HG03558 (cell line): ENCODE data around the gene EIF4E1B.
"Not testable (repeated sequence)": the region's sequence is repeated elsewhere in the genome, so short reads cannot be mapped to it uniquely, and the experiment has no call there.

Experiments used
- ATAC-seq: cut with Tn5 transposase; IDR thresholded peaks from one replicate; pipeline ENCODE4 v1.9.1; 2021; ENCODE audit warnings: moderate number of reproducible peaks; ENCODE audit not compliant: unreplicated experiment; ENCODE audit errors: extremely low read depth

Gene EIF4E1B, protein sequence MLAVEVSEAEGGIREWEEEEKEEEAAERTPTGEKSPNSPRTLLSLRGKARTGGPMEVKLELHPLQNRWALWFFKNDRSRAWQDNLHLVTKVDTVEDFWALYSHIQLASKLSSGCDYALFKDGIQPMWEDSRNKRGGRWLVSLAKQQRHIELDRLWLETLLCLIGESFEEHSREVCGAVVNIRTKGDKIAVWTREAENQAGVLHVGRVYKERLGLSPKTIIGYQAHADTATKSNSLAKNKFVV

DNA sequence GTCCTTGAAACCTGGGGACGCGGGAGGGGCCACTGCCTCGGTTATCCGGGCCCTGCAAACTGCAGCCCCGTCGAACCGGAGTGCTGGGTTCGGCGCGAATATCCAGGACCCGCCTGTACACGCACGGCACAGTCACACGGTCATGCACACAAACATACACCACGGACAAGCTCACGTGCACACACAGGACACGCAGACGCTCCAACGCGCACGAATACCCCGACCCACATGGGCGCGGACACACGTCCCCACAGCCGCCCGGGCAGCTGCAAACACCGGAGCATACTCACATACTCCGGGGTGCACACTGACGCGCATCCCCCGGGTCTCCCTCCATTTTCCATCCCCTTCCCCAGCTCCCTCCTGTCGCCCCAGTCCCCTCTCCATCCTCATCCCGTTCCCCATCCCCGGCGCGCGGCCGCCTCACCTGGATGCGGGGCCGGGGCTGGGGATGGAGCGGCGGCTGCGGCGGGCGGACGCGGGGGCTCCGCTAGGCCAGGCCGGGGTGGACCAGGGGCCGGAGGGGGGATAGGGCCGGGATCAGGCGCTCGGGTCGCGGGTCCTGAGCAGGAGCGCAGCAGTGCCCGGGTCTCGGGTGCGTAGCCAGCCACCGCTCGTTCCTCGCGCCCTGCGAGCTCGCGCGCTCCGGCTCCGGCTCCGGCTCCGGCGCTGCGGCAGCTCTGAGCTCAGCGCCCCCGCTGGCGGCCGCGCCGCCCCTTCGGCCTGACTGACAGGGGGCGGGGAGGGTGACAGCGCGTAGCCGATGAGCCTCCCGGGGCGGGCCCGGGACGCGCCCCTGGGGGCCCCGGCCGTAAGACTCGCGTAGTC lies at the start of gene EIF4E1B, which contains the start of gene SNCB:
EIF4E1B (plus strand) TSS at position 823 of the 828 bp plus-strand sequence. CDS start 12,113 bp downstream, outside the sequence.
SNCB (minus strand) TSS at position 682 of the 828 bp plus-strand sequence. CDS start 880 bp downstream, outside the sequence.
- no peak for ATAC-seq

DNA sequence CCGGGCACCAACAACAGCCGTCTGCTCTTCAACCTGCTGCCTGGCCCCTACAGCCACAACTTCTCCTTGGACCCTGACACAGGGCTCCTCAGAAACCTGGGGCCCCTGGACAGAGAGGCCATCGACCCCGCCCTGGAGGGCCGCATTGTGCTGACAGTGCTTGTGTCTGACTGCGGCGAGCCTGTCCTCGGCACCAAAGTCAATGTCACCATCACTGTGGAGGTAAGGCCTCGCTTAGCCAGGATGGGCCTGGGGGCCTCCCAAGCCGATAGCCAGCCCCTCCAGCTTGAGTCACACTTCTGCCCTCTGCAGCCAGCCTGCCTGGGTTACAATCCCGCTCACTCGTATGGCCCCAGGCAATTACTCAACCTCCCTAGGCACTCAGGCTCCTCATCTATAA lies 49.1 kb upstream of the EIF4E1B start:
- no peak for ATAC-seq

DNA sequence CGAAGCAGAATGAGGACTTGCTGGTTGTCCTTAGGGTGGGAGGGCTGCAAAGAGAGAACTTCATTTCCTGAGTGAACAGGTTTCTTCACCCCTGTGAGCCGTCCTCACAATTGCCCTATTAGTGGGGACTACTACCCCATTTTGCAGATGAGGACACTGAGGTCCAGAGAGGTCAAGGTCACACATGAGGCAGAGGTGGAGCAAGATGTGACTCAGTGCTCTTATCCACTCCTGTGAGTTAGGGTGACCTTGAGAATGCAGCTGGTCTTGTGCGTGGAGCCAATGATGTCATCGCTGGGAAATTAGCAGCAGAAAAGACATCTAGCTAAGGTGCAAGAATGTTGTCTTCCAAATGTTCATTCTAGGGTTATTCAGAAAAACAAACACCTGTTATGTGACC lies 47.4 kb upstream of the EIF4E1B start:
- no peak for ATAC-seq

DNA sequence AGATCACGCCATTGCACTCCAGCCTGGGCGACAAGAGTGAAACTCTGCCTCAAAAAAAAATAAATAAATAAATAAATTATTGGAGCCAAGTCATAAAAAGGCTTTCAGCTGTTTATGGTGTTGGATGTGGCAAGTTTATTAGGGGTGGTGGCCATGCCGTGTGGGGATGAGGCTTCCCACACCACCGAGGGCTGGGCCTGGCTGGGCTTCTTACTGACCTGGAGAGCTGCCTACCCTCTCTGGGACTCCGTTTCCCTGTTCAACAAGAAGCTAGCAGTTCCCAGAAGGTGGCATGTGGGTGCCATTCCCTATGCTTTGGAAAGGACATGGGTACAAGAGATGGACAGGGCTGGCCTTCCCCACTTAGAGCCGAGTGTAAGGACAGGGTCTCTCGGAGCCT lies 43.1 kb upstream of the EIF4E1B start:
- ATAC-seq = no peak

DNA sequence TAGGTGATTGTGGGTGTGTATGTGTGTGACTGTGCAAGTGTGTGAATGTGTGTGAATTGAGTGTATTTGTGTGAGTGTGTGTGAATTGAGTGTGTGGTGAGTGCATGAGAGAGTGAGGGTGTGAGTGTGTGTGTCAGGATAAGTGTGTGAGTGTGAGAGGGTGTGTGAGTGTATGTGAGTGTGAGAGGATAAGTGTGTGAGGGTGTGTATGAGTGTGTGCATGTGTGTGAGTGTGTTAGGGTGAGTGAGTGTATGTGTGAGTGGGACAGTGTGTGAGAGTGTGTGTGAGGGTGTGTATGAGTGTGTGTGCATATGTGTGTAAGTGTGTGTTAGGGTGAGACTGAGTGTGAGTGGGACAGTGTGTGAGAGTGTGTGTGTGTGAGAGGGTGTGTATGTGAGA lies 42.2 kb upstream of the EIF4E1B start:
- no peak for ATAC-seq

DNA sequence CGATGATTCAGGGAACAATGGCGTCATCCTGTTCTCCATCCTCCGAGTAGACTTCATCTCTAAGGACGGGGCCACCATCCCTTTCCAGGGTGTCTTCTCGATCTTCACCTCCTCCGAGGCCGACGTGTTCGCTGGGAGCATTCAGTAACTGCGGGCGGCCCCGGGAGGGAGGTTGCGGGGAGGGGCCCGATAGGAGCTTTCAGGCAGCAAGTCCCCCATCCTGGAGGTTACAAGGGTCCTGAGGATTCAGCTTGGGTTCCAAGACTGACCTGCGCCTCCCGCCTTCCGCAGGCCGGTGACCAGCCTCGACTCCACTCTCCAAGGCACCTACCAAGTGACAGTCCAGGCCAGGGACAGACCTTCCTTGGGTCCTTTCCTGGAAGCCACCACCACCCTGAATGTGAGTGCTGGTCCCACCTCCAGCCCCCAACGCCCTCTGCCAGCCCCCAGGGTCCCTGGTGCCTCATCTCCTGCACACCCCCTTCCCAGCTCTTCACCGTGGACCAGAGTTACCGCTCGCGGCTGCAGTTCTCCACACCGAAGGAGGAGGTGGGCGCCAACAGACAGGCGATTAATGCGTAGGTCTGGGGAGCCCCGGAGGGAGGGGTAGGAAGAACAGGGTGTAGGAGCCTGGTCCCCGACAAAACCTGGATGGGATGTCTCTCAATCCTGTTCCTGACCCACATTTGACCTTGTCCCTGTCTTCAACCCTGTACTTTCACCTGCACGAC lies 41.3 kb upstream of the EIF4E1B start:
- no peak for ATAC-seq

DNA sequence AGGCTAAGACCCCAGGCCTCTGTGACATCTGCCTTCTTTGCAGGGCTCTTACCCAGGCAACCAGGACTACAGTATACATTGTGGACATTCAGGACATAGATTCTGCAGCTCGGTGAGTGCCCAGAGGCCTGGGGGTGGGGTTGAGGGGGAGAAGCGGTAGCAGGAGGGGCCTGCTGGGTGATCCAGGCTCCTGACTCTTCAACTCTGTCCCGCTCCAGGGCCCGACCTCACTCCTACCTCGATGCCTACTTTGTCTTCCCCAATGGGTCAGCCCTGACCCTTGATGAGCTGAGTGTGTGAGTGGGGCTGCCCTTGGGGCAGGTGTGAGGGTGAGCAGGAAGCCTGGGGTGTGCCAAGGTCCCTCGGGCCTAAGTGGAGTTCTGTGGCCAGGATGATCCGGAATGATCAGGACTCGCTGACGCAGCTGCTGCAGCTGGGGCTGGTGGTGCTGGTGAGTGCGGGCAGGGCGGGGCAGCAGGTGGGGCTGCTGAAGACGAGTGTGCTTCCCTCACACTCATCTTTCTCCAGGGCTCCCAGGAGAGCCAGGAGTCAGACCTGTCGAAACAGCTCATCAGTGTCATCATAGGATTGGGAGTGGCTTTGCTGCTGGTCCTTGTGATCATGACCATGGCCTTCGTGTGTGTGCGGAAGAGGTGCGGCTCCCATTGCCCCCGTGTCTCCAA lies 40.3 kb upstream of the EIF4E1B start:
- ATAC-seq = no peak

DNA sequence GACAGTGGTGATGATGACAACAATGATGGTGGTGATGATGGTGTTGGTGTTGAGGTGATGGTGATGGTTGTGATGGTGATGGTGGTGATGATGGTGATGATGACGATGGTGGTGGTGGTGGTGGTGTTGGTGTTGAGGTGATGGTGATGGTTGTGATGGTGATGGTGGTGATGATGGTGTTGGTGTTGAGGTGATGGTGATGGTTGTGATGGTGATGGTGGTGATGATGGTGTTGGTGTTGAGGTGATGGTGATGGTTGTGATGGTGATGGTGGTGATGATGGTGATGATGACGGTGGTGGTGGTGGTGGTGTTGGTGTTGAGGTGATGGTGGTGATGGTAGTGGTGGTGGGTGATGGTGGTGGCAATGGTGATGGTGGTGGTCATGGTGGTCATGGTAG lies 38.8 kb upstream of the EIF4E1B start:
- ATAC-seq = not testable (repeated sequence)

DNA sequence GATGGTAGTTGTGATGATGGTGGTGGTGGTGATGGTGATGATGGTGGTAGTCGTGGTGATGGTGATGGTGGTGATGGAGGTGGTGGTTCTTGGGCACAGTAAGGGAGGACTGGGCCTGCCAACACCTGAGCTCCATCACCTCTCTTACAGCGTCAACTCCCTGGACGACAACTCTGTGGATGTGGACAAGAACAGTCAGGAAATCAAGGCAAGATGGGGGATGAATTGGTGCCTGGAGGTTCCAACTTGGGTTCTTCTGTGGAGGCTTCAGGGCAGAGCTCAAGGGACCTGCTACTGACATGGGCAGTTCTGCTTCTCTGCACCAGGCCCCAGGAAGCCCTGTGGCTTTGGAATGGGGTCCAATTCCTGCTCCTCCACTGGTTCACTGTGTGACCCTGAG lies 37.9 kb upstream of the EIF4E1B start:
- no peak for ATAC-seq

DNA sequence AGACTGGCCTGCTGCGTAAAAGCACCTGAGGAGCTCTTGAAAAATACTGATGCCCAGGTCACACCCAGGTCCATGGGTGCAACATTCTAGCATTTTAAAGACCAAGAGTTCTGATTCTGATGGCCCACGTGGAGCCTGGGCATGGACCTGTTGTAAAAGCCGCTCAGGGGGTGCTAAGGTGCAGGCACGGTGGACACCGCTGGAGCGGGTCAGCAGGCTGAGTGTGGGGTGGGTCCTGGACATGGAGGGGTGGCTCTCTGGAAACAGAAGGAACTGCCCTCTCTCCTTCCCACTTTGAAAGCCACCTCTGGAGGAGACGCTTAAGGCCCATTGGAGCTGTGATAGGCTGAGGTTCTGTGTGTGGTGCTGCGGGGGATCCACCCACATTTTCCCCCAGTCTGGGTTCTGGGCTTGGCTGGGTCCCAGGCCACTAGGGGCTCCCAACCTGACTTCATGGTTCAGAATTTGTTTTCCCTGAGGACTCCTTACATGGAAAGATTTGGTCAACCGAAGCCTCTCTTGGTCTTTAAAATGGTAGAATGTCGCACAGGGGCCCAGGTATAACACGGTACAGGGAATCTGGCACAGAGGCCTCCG lies 37.1 kb upstream of the EIF4E1B start:
- no peak for ATAC-seq

DNA sequence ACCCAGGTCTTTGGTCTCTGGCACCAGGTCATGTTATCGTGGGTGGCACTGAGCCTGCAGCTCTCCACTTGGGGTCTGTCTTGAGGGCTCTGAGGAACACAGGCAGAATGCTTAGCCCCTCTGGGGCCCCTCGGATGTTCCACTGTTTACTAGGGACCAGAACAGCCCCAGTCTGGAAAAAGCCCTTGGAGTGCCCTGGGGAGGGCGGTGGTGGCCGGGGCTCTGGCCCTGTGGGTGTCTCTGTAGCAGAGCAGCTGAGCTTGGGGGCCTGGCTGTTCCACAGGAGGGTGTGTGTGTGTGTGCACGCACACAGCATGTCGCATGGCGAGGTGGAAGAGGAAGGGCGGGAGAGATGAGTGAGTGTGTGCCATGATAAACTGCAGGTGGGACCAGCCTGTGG lies 35.9 kb upstream of the EIF4E1B start:
- no peak for ATAC-seq

DNA sequence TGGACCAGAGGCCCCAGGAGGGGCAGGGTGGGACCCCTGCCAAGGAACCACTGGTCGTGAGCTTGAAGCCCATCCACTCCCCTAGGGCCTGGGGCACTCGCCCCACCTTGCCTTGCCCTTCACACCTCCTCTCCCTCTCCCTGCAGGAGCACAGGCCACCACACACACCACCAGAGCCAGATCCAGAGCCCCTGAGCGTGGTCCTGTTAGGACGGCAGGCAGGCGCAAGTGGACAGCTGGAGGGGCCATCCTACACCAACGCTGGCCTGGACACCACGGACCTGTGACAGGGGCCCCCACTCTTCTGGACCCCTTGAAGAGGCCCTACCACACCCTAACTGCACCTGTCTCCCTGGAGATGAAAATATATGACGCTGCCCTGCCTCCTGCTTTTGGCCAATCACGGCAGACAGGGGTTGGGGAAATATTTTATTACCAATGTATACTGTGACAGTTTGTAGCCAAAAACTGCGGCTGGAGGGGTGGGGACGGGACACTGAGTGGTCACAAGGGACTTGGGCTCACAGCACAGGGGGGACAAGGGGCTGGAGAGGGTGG lies 35.0 kb upstream of the EIF4E1B start:
- no peak for ATAC-seq

DNA sequence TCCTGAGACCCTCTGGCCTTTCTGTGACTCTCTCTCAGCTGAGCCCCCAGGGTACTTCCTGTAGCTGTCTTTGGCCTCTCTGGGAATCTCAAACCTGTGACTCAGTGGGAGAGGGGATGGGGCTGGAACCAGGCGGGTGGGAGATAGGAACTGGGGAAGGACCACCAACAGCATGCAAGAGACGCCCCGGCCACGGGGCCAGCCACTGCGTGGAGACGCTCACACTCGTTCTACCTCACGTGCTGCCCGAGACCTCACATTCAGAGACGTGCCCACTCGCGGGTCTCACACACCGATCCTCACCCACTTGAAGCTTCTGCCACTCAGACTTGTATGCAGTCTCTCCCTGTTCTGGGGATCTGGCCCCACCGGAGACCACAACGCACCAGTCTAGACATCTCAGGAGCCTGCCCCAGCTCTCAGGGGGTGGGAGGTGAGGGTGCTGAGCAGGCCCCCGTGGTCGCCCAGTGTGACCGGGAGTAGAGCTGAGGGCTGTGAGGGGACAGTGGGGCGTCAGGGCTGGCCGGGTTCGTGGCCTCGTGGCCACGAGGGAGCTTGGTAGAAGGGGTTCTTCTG lies 34.3 kb upstream of the EIF4E1B start:
- no peak for ATAC-seq

DNA sequence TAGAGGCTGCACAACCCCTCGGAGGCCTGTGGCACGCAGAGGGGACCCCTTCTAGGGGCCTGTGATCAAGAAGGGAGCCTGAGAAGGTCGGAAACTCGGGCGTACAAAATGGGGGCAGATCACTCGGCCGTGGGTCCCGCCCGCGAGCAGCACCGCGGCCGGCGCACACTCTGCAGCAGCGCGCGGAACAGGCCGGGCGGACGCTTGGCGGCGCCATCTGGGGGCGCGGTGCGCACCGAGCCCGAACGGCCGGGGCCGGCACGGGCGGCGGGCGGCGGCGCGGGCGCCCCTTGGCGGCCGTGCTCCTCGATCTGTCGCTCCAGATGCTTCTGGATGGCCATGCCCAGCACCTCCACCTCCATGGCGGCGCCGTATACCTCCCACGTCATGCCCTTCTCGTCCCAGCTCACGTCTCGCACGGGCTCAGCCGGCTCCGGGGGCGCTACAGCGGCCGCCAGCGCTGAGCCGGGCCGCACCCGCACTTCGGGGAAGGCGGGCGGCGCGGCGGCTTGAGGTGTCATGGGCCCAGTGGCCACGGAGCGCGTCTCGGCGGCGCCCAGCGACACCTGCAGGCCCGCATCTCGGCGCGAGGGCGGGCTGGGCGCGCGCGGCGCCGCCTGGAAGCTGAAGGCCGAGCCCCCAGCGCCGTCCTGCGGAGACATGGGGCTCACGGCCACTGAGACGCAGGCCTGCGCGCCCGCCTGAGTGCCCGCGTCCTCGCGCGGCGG lies 33.6 kb upstream of the EIF4E1B start:
- ATAC-seq = no peak

DNA sequence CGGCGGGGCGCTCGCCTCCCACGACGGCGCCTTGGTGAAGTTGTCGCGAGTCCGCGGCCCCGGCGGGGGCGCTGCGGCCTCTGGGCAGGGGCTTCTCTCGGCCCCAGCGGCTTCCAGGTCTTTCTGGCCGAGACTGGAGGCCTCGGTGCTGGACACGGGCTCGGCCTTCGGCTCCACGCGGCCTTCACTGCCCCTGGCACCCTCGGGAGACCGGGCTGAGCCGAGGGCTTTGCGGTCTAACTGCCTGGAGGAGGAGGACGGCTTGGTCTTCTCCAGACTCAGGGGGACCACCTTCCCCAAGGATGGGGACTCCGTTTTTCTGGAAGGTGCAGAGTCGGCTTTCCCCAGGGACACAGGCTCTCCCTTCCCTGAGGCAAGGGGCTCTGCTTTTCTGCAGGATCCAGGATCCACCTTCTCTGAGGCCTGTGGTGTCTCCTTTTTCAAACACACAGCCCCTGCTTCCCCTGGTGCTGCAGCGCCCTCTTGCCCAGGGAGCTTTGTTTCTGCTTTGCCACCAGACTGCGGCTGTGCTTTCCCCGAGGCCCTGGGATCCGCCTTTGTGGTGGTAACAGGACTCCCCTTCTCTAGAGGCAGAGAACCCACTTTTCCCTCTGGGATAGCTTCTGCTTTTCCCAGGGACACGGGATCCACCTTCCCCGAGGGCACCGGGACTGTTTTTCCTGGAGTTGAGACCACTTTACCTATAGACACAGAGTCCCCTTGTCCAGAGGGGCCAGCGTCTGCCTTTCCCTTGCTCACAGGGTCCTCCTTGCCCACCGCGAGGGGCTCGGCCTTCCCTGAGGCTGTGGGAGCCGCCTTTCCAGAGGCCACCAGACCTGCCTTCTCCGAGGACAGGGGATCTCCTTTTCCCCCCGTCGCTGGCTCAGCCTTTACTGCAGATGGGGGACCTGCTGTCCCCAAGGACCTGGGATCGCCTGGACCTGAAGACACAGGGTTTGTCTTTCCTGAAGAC lies 32.8 kb upstream of the EIF4E1B start:
- no peak for ATAC-seq

DNA sequence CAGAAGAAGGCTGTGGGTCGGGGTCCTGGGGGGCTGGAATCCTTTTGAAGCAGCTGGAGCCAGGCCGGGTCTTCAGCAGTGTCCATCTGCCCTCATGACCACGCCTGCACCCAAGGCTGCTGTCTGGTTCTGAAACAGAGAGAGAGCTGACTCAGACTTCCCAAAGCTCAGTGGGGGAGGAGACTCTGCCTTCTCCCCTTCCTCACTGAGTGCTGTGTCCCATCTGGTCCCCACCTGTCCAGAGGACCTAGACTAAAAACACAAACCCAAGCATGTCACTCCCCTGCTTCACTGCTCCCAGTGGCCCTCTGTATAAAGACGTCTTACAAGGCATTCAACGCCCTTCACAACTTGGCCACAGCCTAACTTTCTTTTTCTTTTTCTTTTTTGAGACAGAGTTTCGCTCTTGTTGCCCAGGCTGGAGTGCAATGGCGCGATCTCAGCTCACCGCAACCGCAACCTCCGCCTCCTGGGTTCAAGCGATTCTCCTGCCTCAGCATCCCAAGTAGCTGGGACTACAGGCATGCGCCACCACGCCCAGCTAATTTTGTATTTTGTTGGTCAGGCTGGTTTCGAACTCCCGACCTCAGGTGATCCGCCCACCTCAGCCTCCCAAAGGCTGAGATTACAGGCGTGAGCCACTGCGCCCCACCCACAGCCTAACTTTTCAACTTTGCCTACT lies 30.6 kb upstream of the EIF4E1B start:
- ATAC-seq = not testable (repeated sequence)

DNA sequence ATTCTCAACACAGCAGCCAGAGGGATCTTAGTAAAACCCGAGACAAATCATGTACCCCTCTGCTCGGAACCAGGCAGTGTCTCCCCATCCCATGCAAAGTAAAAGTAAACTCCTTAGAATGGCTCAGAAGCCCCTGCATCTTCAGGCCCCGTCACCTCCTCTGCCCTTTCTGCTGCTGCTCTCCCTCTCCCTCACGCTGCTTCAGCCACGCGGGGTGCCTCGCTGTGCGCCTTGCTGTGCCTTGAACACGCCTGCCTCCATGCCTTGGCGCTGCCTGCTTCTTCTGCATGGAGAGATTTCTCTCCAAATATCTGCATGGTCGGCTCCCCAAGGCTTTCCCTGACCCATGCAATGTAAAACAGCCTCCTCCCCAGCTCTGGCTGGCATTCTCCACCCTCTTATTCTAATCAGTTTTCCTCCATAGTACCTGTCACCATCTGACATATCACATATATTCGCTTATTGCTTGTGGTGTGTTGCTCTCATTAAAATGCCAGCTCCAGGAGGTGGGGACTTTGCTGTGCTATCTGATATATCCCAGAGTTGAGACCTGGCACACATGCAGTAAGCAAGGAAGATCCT lies 28.5 kb upstream of the EIF4E1B start:
- no peak for ATAC-seq
